ENCODE measurements around the gene FOXO3. TPM values are rescaled to one million over a fixed set of nuclear protein-coding genes. Genes with fewer than 3 reads are reported as not detected.
"Not testable (repeated sequence)": the region's sequence is repeated elsewhere in the genome, so short reads cannot be mapped to it uniquely, and the experiment has no call there.

The FOXO3 gene
- total RNA-seq, 1 experiment from 2014 or later: 10.9 TPM

GRCh38 chr6:108658785-108659184, 98.1 kb downstream of the FOXO3 start:
- DNase-seq (ENCODE audit: low spot score): not testable (repeated sequence)

- no peak for DNase-seq (ENCODE audit: low spot score)
Observed at GRCh38 chr6:108660251-108660650, 99.5 kb downstream of the FOXO3 start.

GRCh38 chr6:108661430-108661829, 100.7 kb downstream of the FOXO3 start:
- DNase-seq (ENCODE audit: low spot score): peak; percentile 7

GRCh38 chr6:108661982-108662381, 101.3 kb downstream of the FOXO3 start:
- DNase-seq (ENCODE audit: low spot score): no peak

- no peak for DNase-seq (ENCODE audit: low spot score)
Observed at GRCh38 chr6:108662702-108663101, 102.0 kb downstream of the FOXO3 start.

GRCh38 chr6:108663494-108664064, 102.9 kb downstream of the FOXO3 start:
- DNase-seq (ENCODE audit: low spot score): not testable (repeated sequence)

GRCh38 chr6:108665495-108666196, 104.9 kb downstream of the FOXO3 start:
- DNase-seq (ENCODE audit: low spot score): no peak

GRCh38 chr6:108666656-108667260, 106.0 kb downstream of the FOXO3 start:
- DNase-seq (ENCODE audit: low spot score): no peak

- no peak for DNase-seq (ENCODE audit: low spot score)
Observed at GRCh38 chr6:108667993-108668392, 107.3 kb downstream of the FOXO3 start.

- no peak for DNase-seq (ENCODE audit: low spot score)
Observed at GRCh38 chr6:108669673-108670072, 109.0 kb downstream of the FOXO3 start.

- no peak for DNase-seq (ENCODE audit: low spot score)
Observed at GRCh38 chr6:108671175-108671574, 110.5 kb downstream of the FOXO3 start.

GRCh38 chr6:108671790-108672189, 111.1 kb downstream of the FOXO3 start:
- DNase-seq (ENCODE audit: low spot score): no peak

GRCh38 chr6:108672641-108673040, 111.9 kb downstream of the FOXO3 start:
- no peak for DNase-seq (ENCODE audit: low spot score)

GRCh38 chr6:108673153-108673552, 112.4 kb downstream of the FOXO3 start:
- DNase-seq (ENCODE audit: low spot score): no peak

- peak; percentile 43 for DNase-seq (ENCODE audit: low spot score)
Observed at GRCh38 chr6:108673602-108674001, 112.9 kb downstream of the FOXO3 start.

- DNase-seq (ENCODE audit: low spot score): no peak
Observed at GRCh38 chr6:108675226-108676200, 114.8 kb downstream of the FOXO3 start.

GRCh38 chr6:108676555-108676954, 115.8 kb downstream of the FOXO3 start:
- no peak for DNase-seq (ENCODE audit: low spot score)

GRCh38 chr6:108677357-108677756, 116.6 kb downstream of the FOXO3 start:
- no peak for DNase-seq (ENCODE audit: low spot score)

GRCh38 chr6:108677894-108678293, 117.2 kb downstream of the FOXO3 start:
- no peak for DNase-seq (ENCODE audit: low spot score)

- not testable (repeated sequence) for DNase-seq (ENCODE audit: low spot score)
Observed at GRCh38 chr6:108680314-108680713, 119.6 kb downstream of the FOXO3 start.

GRCh38 chr6:108681721-108682120, 121.0 kb downstream of the FOXO3 start:
- not testable (repeated sequence) for DNase-seq (ENCODE audit: low spot score)
